ENCODE measurements around the gene SDHAF1.

DNA sequence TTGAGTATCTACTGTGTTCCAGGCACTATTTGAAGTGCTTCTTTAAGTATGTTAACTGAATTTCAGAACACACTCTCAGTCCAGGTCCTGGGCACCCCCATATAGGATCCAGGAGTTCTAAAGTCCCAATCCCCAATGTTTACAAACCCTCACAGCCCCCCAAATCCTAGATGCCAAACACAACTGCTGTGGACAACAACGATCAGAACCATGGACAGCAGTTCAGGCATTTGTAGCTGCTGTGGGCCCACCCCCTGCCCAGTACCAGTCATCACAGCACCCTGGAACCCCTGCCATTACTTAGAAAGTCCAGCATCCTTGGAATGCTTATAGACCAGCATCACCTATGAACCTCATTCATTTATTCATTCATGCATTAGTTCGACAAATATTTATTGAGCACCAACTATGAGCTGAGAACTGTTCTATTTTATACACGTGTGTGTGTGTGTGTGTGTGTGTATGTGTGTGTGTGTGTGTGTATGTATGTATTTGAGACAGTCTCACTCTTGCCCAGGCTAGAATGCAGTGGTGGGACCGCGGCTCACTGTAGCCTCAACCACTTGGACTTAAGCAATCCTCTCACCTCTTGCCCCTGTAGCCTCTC lies 19.3 kb upstream of the SDHAF1 start:
- TF ChIP-seq NRF1 (IDR thresholded peaks at IDR 0.05; ENCODE audit: low read depth, low read length): no peak
- TF ChIP-seq ZBTB33 (IDR thresholded peaks at IDR 0.05; ENCODE audit: borderline replicate concordance, low read depth): no peak
- TF ChIP-seq, protein P1, sequence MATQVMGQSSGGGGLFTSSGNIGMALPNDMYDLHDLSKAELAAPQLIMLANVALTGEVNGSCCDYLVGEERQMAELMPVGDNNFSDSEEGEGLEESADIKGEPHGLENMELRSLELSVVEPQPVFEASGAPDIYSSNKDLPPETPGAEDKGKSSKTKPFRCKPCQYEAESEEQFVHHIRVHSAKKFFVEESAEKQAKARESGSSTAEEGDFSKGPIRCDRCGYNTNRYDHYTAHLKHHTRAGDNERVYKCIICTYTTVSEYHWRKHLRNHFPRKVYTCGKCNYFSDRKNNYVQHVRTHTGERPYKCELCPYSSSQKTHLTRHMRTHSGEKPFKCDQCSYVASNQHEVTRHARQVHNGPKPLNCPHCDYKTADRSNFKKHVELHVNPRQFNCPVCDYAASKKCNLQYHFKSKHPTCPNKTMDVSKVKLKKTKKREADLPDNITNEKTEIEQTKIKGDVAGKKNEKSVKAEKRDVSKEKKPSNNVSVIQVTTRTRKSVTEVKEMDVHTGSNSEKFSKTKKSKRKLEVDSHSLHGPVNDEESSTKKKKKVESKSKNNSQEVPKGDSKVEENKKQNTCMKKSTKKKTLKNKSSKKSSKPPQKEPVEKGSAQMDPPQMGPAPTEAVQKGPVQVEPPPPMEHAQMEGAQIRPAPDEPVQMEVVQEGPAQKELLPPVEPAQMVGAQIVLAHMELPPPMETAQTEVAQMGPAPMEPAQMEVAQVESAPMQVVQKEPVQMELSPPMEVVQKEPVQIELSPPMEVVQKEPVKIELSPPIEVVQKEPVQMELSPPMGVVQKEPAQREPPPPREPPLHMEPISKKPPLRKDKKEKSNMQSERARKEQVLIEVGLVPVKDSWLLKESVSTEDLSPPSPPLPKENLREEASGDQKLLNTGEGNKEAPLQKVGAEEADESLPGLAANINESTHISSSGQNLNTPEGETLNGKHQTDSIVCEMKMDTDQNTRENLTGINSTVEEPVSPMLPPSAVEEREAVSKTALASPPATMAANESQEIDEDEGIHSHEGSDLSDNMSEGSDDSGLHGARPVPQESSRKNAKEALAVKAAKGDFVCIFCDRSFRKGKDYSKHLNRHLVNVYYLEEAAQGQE (IDR thresholded peaks at IDR 0.05; ENCODE audit: low read depth, low read length): peak; percentile 98
- TF ChIP-seq, protein P2, sequence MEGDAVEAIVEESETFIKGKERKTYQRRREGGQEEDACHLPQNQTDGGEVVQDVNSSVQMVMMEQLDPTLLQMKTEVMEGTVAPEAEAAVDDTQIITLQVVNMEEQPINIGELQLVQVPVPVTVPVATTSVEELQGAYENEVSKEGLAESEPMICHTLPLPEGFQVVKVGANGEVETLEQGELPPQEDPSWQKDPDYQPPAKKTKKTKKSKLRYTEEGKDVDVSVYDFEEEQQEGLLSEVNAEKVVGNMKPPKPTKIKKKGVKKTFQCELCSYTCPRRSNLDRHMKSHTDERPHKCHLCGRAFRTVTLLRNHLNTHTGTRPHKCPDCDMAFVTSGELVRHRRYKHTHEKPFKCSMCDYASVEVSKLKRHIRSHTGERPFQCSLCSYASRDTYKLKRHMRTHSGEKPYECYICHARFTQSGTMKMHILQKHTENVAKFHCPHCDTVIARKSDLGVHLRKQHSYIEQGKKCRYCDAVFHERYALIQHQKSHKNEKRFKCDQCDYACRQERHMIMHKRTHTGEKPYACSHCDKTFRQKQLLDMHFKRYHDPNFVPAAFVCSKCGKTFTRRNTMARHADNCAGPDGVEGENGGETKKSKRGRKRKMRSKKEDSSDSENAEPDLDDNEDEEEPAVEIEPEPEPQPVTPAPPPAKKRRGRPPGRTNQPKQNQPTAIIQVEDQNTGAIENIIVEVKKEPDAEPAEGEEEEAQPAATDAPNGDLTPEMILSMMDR (IDR thresholded peaks at IDR 0.05): no peak
- TF ChIP-seq POLR2AphosphoS5 (IDR thresholded peaks at IDR 0.05; ENCODE audit: low read depth, low read length): no peak
- TF ChIP-seq TAF1 (IDR thresholded peaks at IDR 0.05; ENCODE audit: borderline replicate concordance, low read depth, low read length): no peak
- TF ChIP-seq, protein P3, sequence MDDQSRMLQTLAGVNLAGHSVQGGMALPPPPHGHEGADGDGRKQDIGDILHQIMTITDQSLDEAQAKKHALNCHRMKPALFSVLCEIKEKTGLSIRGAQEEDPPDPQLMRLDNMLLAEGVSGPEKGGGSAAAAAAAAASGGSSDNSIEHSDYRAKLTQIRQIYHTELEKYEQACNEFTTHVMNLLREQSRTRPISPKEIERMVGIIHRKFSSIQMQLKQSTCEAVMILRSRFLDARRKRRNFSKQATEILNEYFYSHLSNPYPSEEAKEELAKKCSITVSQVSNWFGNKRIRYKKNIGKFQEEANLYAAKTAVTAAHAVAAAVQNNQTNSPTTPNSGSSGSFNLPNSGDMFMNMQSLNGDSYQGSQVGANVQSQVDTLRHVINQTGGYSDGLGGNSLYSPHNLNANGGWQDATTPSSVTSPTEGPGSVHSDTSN (IDR thresholded peaks at IDR 0.05): no peak
- no peak for TF ChIP-seq EP300 (IDR thresholded peaks at IDR 0.05; ENCODE audit: borderline replicate concordance in 1 of 2, low read depth in 1 of 2, low read length in 1 of 2)
- TF ChIP-seq MAX (IDR thresholded peaks at IDR 0.05; ENCODE audit: low read depth): no peak
- no peak for TF ChIP-seq SIN3A (IDR thresholded peaks at IDR 0.05; ENCODE audit: borderline replicate concordance, low read depth, low read length)
- no peak for TF ChIP-seq GABPA (IDR thresholded peaks at IDR 0.05; ENCODE audit: low read depth)
- TF ChIP-seq CHD2 (IDR thresholded peaks at IDR 0.05; ENCODE audit: low read length, partially characterized antibody): no peak
